Mesenchymal stem cell (in vitro differentiated cells and primary cell): Measurements from ENCODE around the gene EPAS1.
A peak's percentile ranks its signal among the peaks of the same experiment; 100 is the strongest.

ENCODE experiments used
- DNase-seq: peaks from one replicate; pipeline ENCODE4 v3.0.0-alpha.2; 2013
- H2AFZ ChIP-seq: one replicate; pipeline ENCODE4 v1.6.1; 2013; ENCODE audit warnings: low read depth, mild to moderate bottlenecking, control low read depth, inconsistent platforms, low read length, moderate library complexity
- H2AK5ac ChIP-seq: 2 replicates; pipeline ENCODE4 v1.6.1; 2013; ENCODE audit warnings: low read length, moderate library complexity, mild to moderate bottlenecking, inconsistent platforms; ENCODE audit not compliant: severe bottlenecking
- H2BK120ac ChIP-seq: one replicate; pipeline ENCODE4 v1.6.1; 2013; ENCODE audit warnings: low read depth, mild to moderate bottlenecking, inconsistent platforms, low read length, moderate library complexity
- H2BK12ac ChIP-seq, 2 experiments: one replicate each; pipeline ENCODE4 v1.6.1; 2013; ENCODE audit warnings: inconsistent platforms in 2 of 2, low read length in 2 of 2, mild to moderate bottlenecking in 2 of 2, moderate library complexity in 2 of 2, control low read depth in 1 of 2
- H2BK15ac ChIP-seq: one replicate; pipeline ENCODE4 v1.6.1; 2013; ENCODE audit warnings: mild to moderate bottlenecking, low read depth, inconsistent platforms; ENCODE audit not compliant: poor library complexity, severe bottlenecking
- H2BK5ac ChIP-seq: 2 replicates; pipeline ENCODE4 v1.6.1; 2013; ENCODE audit warnings: low read depth, mild to moderate bottlenecking, low read length, control low read depth, inconsistent platforms; ENCODE audit not compliant: poor library complexity, severe bottlenecking
- H3K14ac ChIP-seq, 2 experiments: one replicate each; pipeline ENCODE4 v1.6.1; 2013; ENCODE audit warnings: inconsistent platforms in 2 of 2, low read length in 2 of 2, control low read depth in 1 of 2, mild to moderate bottlenecking in 1 of 2, moderate library complexity in 1 of 2
- H3K18ac ChIP-seq, 2 experiments: one replicate each; pipeline ENCODE4 v1.6.1; 2013; ENCODE audit warnings: inconsistent platforms in 2 of 2, low read length in 2 of 2, control low read depth in 1 of 2, low read depth in 1 of 2, mild to moderate bottlenecking in 1 of 2
- H3K23ac ChIP-seq, 2 experiments: one replicate each; pipeline ENCODE4 v1.6.1; 2013; ENCODE audit warnings: inconsistent platforms in 2 of 2, low read length in 2 of 2, mild to moderate bottlenecking in 2 of 2, moderate library complexity in 2 of 2, control low read depth in 1 of 2
- H3K27ac ChIP-seq: 2 replicates; pipeline ENCODE4 v1.5.1; 2013; ENCODE audit warnings: mild to moderate bottlenecking, moderate library complexity, low read length, control low read depth, inconsistent platforms; ENCODE audit not compliant: poor library complexity, severe bottlenecking
- H3K27me3 ChIP-seq, 2 experiments: 2 replicates each; pipeline versions ENCODE4 v1.6.1 to v1.7.0; 2013; ENCODE audit warnings: low read length in 2 of 2, mild to moderate bottlenecking in 2 of 2, moderate library complexity in 2 of 2, control low read depth in 1 of 2, inconsistent platforms in 1 of 2; ENCODE audit not compliant: control insufficient read depth in 1 of 2, insufficient read depth in 1 of 2
- H3K36me3 ChIP-seq, 2 experiments: 2 replicates each; pipeline versions ENCODE4 v1.6.1 to v1.7.0; 2013; ENCODE audit warnings: low read length in 2 of 2, control low read depth in 1 of 2, inconsistent platforms in 1 of 2, low read depth in 1 of 2, mild to moderate bottlenecking in 1 of 2; ENCODE audit not compliant: insufficient read depth in 2 of 2, control insufficient read depth in 1 of 2
- H3K4ac ChIP-seq, 2 experiments: one replicate each; pipeline ENCODE4 v1.6.1; 2013; ENCODE audit warnings: inconsistent platforms in 2 of 2, low read length in 2 of 2, mild to moderate bottlenecking in 2 of 2, moderate library complexity in 2 of 2, control low read depth in 1 of 2, low read depth in 1 of 2
- H3K4me1 ChIP-seq: 2 replicates; pipeline ENCODE4 v1.6.1; 2013; ENCODE audit warnings: low read depth, low read length, control low read depth; ENCODE audit not compliant: control insufficient read depth, insufficient read depth
- H3K4me2 ChIP-seq: 2 replicates; pipeline ENCODE4 v1.6.1; 2013; ENCODE audit warnings: low read length, mild to moderate bottlenecking, inconsistent platforms; ENCODE audit not compliant: poor library complexity, severe bottlenecking
- H3K4me3 ChIP-seq, 2 experiments: 2 replicates each; pipeline versions ENCODE4 v1.5.1 to v1.7.0; 2013; ENCODE audit warnings: low read length in 2 of 2, mild to moderate bottlenecking in 2 of 2, control low read depth in 1 of 2, low read depth in 1 of 2; ENCODE audit not compliant: insufficient read depth in 1 of 2
- H3K79me1 ChIP-seq: replicated peaks from 2 replicates; pipeline ENCODE4 v1.6.1; 2013; ENCODE audit warnings: mild to moderate bottlenecking, control low read depth, low read length, inconsistent platforms; ENCODE audit not compliant: poor library complexity, severe bottlenecking
- H3K9ac ChIP-seq: 2 replicates; pipeline ENCODE4 v1.7.0; 2013; ENCODE audit warnings: mild to moderate bottlenecking, low read length, moderate library complexity
- H3K9me3 ChIP-seq: 2 replicates; pipeline ENCODE4 v1.7.0; 2013; ENCODE audit warnings: mild to moderate bottlenecking, low read length; ENCODE audit not compliant: control insufficient read depth
- H4K8ac ChIP-seq: one replicate; pipeline ENCODE4 v1.6.1; 2013; ENCODE audit warnings: inconsistent platforms, mild to moderate bottlenecking, low read length, moderate library complexity
- H4K91ac ChIP-seq: one replicate; pipeline ENCODE4 v1.6.1; 2013; ENCODE audit warnings: mild to moderate bottlenecking, low read length, inconsistent platforms
- WGBS: methylation state at CpG from one replicate; pipeline ENCODE4 v1.1.7; 2013; ENCODE audit warnings: mixed read lengths; 5-methylcytosine and 5-hydroxymethylcytosine counted together

Gene EPAS1

GRCh38 chr2:46328829-46329228 is 31.6 kb downstream of the EPAS1 start:
- 92% methylated on average over 1 of the region's 1 CpG for WGBS
- H3K4me3 ChIP-seq, result no peak overlapping the region
- H4K91ac ChIP-seq, result no peak overlapping the region

GRCh38 chr2:46329340-46329739 is 32.1 kb downstream of the EPAS1 start:
- Histone ChIP-seq H3K4me1 (peaks cover 38% of the 10 kb centered on the region), H3K9ac (no peak overlapping the region), H2AK5ac (peak overlapping the region; percentile 97), H2BK5ac (no peak overlapping the region), H3K4me3 (no peak overlapping the region), H3K36me3 (no peaks in the 10 kb centered on the region), H4K8ac (peak overlapping the region; percentile 54), H2BK120ac (no peak overlapping the region), H3K79me1 (peaks cover 35% of the 10 kb centered on the region), H3K4ac (no peak overlapping the region), H3K18ac (peak overlapping the region; percentile 56 to 91), H3K14ac (no peak overlapping the region), H2BK12ac (peak overlapping the region; percentile 75 to 91), H3K27me3 (no peaks in the 10 kb centered on the region), H3K27ac (peak overlapping the region; percentile 69), H3K9me3 (no peaks in the 10 kb centered on the region), H4K91ac (peak overlapping the region; percentile 80), H3K23ac (no peak overlapping the region), H2AFZ (no peak overlapping the region), H2BK15ac (no peak overlapping the region), H3K4me2 (no peak overlapping the region)
- DNase-seq, result no peak
- WGBS, result 90% methylated on average over 12 of the region's 13 CpGs

More at GRCh38 chr2:46328829-46329228, 31.6 kb downstream of the EPAS1 start:
- H3K36me3 ChIP-seq, result no peaks in the 10 kb centered on the region
- no peak overlapping the region for H3K23ac ChIP-seq
- no peaks in the 10 kb centered on the region for H3K27me3 ChIP-seq
- no peak overlapping the region for H2BK5ac ChIP-seq
- peaks cover 33% of the 10 kb centered on the region for H3K4me1 ChIP-seq
- DNase-seq, result peak; percentile 56
- no peak overlapping the region for H4K8ac ChIP-seq
- H3K18ac ChIP-seq, result peak overlapping the region in 1 of 2 experiments; percentile 91
- H3K9me3 ChIP-seq, result no peaks in the 10 kb centered on the region
- peaks cover 32% of the 10 kb centered on the region for H3K79me1 ChIP-seq
- no peak overlapping the region for H2BK120ac ChIP-seq
- peak overlapping the region; percentile 97 for H2AK5ac ChIP-seq
- H3K27ac ChIP-seq, result peak overlapping the region; percentile 69
- H3K9ac ChIP-seq, result no peak overlapping the region
- no peak overlapping the region for H3K4ac ChIP-seq
- H2BK15ac ChIP-seq, result no peak overlapping the region
- H2AFZ ChIP-seq, result no peak overlapping the region
- no peak overlapping the region for H3K14ac ChIP-seq
- H2BK12ac ChIP-seq, result peak overlapping the region; percentile 75 to 91
- H3K4me2 ChIP-seq, result no peak overlapping the region

DNA sequence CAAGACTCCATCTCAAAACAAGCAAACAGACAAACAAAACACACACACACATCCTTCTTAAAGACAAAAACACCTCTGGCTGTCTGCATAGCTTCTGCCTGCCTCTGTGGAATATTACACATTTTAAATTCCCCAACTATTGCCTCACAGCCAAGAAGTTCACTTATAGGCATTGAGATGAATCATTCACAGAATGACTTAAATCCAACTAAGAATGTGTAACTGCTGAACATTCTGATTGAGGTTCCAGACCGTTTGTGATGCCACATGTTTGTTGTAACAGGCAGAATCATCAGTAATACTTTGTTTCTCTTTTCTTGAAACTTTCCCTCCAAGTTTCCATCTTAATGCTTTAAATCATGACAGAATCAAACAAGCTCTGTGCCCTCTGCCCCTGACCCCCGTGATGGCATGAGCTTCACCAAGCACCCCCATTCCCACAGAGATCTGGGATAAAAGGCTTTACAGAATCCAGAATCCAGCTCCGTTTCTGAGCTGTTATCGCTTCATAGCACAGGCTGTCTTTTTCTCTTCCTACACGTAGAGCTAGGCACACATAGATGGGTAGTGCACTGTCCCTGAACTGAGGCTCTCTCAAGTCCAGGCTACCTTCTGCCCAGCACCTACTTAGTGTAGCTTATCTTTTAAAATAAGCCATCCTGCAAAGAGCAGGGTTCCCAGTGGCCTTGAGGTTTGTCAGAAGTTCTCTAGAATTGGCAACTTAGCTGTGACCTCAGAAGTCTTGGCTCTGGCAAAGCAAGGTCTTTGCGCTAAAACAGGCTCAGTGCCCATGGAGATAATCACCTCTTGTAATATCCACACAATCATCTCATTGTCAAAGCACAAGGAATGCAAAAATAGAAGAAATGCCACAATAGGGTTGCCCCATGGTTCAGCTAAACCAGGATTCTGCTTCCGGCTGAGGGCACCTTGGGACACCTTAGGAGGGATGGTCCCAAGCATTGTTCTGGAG is 32.9 kb downstream of the EPAS1 start:
- Histone ChIP-seq H4K91ac (peak overlapping the region; percentile 34), H2AFZ (no peak overlapping the region)
- WGBS, result 69% methylated on average over 7 of the region's 7 CpGs

DNA sequence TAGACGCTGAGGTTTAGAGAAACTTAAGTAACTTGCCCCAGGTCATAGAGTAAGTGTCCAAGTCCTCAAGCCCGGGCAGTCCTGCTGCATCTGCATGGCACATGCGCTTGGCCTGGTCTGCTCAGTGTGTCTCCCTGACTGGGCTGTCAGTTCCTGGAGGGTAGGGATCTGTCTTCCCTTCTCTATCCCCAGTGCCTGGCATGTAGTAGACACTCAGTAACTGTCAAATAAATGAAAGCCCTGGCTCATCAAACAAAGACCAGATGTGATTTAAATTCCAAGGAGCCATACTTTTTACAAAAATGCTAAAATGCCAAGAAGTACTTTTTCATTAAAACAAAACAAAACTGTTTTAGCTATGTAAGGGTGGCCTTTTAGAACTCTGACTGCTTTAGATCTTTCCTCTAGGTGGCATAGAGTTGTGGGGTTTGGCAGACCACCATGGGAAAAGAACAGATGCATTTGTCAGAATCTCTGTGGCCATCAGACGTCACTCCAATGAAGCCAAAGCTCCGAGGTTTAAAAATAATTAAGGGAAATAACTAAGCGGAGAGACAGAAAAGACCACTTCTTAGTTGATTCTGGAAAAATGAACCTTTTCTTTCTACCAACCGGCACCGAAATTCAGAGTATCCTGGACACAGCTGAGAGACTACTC is 34.0 kb downstream of the EPAS1 start:
- Histone ChIP-seq H3K27me3 (no peaks in the 10 kb centered on the region), H3K18ac (peak overlapping the region in 1 of 2 experiments; percentile 2), H4K8ac (no peak overlapping the region), H3K4me3 (no peak overlapping the region), H3K4me1 (peaks cover 47% of the 10 kb centered on the region), H2BK12ac (peak overlapping the region; percentile 28 to 85), H3K9ac (peak overlapping the region; percentile 33), H3K9me3 (no peaks in the 10 kb centered on the region), H3K4ac (peak overlapping the region in 1 of 2 experiments; percentile 71), H2AK5ac (peak overlapping the region; percentile 88), H2BK5ac (no peak overlapping the region), H2BK120ac (no peak overlapping the region), H4K91ac (no peak overlapping the region), H3K36me3 (no peaks in the 10 kb centered on the region), H2AFZ (no peak overlapping the region), H3K4me2 (no peak overlapping the region), H3K79me1 (peaks cover 31% of the 10 kb centered on the region), H2BK15ac (no peak overlapping the region), H3K23ac (no peak overlapping the region), H3K14ac (no peak overlapping the region), H3K27ac (peak overlapping the region; percentile 39)
- 72% methylated on average over 8 of the region's 8 CpGs for WGBS
- DNase-seq, result peak; percentile 65

More for the DNA sequence above, 32.9 kb downstream of the EPAS1 start:
- Histone ChIP-seq H2BK120ac (peak overlapping the region; percentile 29), H4K8ac (peak overlapping the region; percentile 43), H2BK15ac (no peak overlapping the region), H3K23ac (no peak overlapping the region), H3K4me3 (peak overlapping the region in 1 of 2 experiments; percentile 34), H3K4me2 (peak overlapping the region; percentile 29), H3K9ac (peak overlapping the region; percentile 67), H3K18ac (peak overlapping the region; percentile 76 to 86), H2BK5ac (peak overlapping the region; percentile 21), H2BK12ac (peak overlapping the region in 1 of 2 experiments; percentile 70), H3K4ac (peak overlapping the region in 1 of 2 experiments; percentile 43), H3K4me1 (peaks cover 39% of the 10 kb centered on the region), H3K14ac (no peak overlapping the region), H3K9me3 (no peaks in the 10 kb centered on the region), H3K27me3 (no peaks in the 10 kb centered on the region), H3K79me1 (peaks cover 29% of the 10 kb centered on the region), H2AK5ac (peak overlapping the region; percentile 81), H3K36me3 (no peaks in the 10 kb centered on the region), H3K27ac (peak overlapping the region; percentile 91)
- peak; percentile 95 for DNase-seq
